Parathyroid adenoma (tissue), 2 donors: ENCODE measurements around the gene SMTNL1.
A peak's percentile ranks its signal among the peaks of the same experiment; 100 is the strongest.

Source experiments
- H2AFZ ChIP-seq: fragments of 300-600 bp; sonication (generic); one replicate; pipeline ENCODE4 v1.7.0; 2017; ENCODE audit warnings: antibody characterized with exemption, mild to moderate bottlenecking
- H3K27ac ChIP-seq: fragments of 300-600 bp; sonication (generic); one replicate; pipeline ENCODE4 v1.7.0; 2017
- H3K27me3 ChIP-seq: fragments of 300-600 bp; sonication (generic); one replicate; pipeline ENCODE4 v1.7.0; 2017; ENCODE audit warnings: low read length; ENCODE audit not compliant: control insufficient read depth, insufficient read depth
- H3K36me3 ChIP-seq: fragments of 300-600 bp; sonication (generic); one replicate; pipeline ENCODE4 v1.7.0; 2017; ENCODE audit warnings: low read length; ENCODE audit not compliant: control insufficient read depth, insufficient read depth
- H3K4me1 ChIP-seq: fragments of 300-600 bp; sonication (generic); one replicate; pipeline ENCODE4 v1.7.0; 2017; ENCODE audit warnings: control low read depth
- H3K4me2 ChIP-seq: fragments of 300-600 bp; sonication (generic); one replicate; pipeline ENCODE4 v1.7.0; 2017; ENCODE audit warnings: low read length
- H3K4me3 ChIP-seq: fragments of 300-600 bp; sonication (generic); one replicate; pipeline ENCODE4 v1.7.0; 2017; ENCODE audit warnings: low read depth, low read length
- H3K79me2 ChIP-seq: fragments of 300-600 bp; sonication (generic); one replicate; pipeline ENCODE4 v1.7.0; 2017; ENCODE audit warnings: control low read depth
- H3K9ac ChIP-seq: fragments of 300-600 bp; sonication (generic); one replicate; pipeline ENCODE4 v1.7.0; 2017; ENCODE audit warnings: mild to moderate bottlenecking
- H3K9me3 ChIP-seq: fragments of 300-600 bp; sonication (generic); one replicate; pipeline ENCODE4 v1.7.0; 2017; ENCODE audit warnings: low read length; ENCODE audit not compliant: control insufficient read depth
- CTCF ChIP-seq: fragments of 300-600 bp; sonication (generic); IDR thresholded peaks from one replicate; pipeline ENCODE4 v1.7.0; 2017; ENCODE audit warnings: antibody characterized with exemption, mild to moderate bottlenecking
- donor health status: primary hyperparathyroidism.

The SMTNL1 gene

GRCh38 chr11:57566905-57567514, 29.6 kb downstream of the SMTNL1 start:
- no peak overlapping the region for H3K9ac ChIP-seq
- H2AFZ ChIP-seq: peak overlapping the region; percentile 80
- peak overlapping the region; percentile 65 for H3K4me2 ChIP-seq
- H3K79me2 ChIP-seq: no peaks in the 10 kb centered on the region
- H3K9me3 ChIP-seq: no peaks in the 10 kb centered on the region
- no peak for TF ChIP-seq CTCF
- peak overlapping the region; percentile 64 for H3K27ac ChIP-seq
- H3K4me3 ChIP-seq: peak overlapping the region; percentile 66
- H3K27me3 ChIP-seq: no peaks in the 10 kb centered on the region
- H3K36me3 ChIP-seq: no peaks in the 10 kb centered on the region
- no peaks in the 10 kb centered on the region for H3K4me1 ChIP-seq

GRCh38 chr11:57567515-57568329, 30.3 kb downstream of the SMTNL1 start, which contains the start of gene UBE2L6:
Gene UBE2L6, minus strand, starts transcription at chr11:57567672. Its CDS starts 61 bp downstream, at chr11:57567611.
- Histone ChIP-seq H3K4me3 (peak within 1 kb of the TSS; percentile 66), H3K27ac (peak within 1 kb of the TSS; percentile 64), H3K36me3 (no peaks in the 10 kb centered on the region), H3K79me2 (no peaks in the 10 kb centered on the region), H2AFZ (peak within 1 kb of the TSS; percentile 85), H3K9ac (peak within 1 kb of the TSS; percentile 19), H3K4me2 (peak within 1 kb of the TSS; percentile 69), H3K27me3 (no peaks in the 10 kb centered on the region), H3K4me1 (no peaks in the 10 kb centered on the region), H3K9me3 (no peaks in the 10 kb centered on the region)
- TF ChIP-seq CTCF: no peak

- Histone ChIP-seq H3K9ac (no peak overlapping the region), H3K79me2 (no peaks in the 10 kb centered on the region), H3K4me2 (peak overlapping the region; percentile 69), H3K4me1 (no peaks in the 10 kb centered on the region), H3K27ac (peak overlapping the region; percentile 3), H2AFZ (peak overlapping the region; percentile 85), H3K27me3 (no peaks in the 10 kb centered on the region), H3K9me3 (no peaks in the 10 kb centered on the region), H3K4me3 (peak overlapping the region; percentile 66), H3K36me3 (no peaks in the 10 kb centered on the region)
- TF ChIP-seq CTCF: peak; percentile 77
Observed at GRCh38 chr11:57568330-57568766, 31.0 kb downstream of the SMTNL1 start.

- TF ChIP-seq CTCF: no peak
- Histone ChIP-seq H3K27me3 (no peaks in the 10 kb centered on the region), H3K4me3 (no peak overlapping the region), H3K4me2 (no peak overlapping the region), H3K9ac (no peak overlapping the region), H3K36me3 (no peaks in the 10 kb centered on the region), H3K9me3 (no peaks in the 10 kb centered on the region), H2AFZ (no peak overlapping the region), H3K27ac (no peak overlapping the region), H3K4me1 (no peaks in the 10 kb centered on the region), H3K79me2 (no peaks in the 10 kb centered on the region)
Observed at GRCh38 chr11:57571606-57572005, 34.2 kb downstream of the SMTNL1 start.
